AG09309 (cell line): ENCODE data around the gene APAF1.
"Not testable (repeated sequence)": the region's sequence is repeated elsewhere in the genome, so short reads cannot be mapped to it uniquely, and the experiment has no call there.

Source experiments
- DNase-seq: peaks from one replicate; pipeline ENCODE4 v3.0.0-alpha.2; 2010; ENCODE audit warnings: low read depth
- H3K4me3 ChIP-seq: 2 replicates; pipeline ENCODE4 v1.5.1; 2011; ENCODE audit warnings: mild to moderate bottlenecking, low read depth, low read length, moderate library complexity; ENCODE audit not compliant: control insufficient read depth
- CTCF ChIP-seq: IDR thresholded peaks from 2 replicates; pipeline ENCODE4 v1.5.1; 2011; ENCODE audit warnings: mild to moderate bottlenecking, low read depth, low read length, inconsistent platforms; ENCODE audit not compliant: insufficient read depth, control insufficient read depth; ENCODE audit errors: missing control alignments

APAF1 gene, protein sequence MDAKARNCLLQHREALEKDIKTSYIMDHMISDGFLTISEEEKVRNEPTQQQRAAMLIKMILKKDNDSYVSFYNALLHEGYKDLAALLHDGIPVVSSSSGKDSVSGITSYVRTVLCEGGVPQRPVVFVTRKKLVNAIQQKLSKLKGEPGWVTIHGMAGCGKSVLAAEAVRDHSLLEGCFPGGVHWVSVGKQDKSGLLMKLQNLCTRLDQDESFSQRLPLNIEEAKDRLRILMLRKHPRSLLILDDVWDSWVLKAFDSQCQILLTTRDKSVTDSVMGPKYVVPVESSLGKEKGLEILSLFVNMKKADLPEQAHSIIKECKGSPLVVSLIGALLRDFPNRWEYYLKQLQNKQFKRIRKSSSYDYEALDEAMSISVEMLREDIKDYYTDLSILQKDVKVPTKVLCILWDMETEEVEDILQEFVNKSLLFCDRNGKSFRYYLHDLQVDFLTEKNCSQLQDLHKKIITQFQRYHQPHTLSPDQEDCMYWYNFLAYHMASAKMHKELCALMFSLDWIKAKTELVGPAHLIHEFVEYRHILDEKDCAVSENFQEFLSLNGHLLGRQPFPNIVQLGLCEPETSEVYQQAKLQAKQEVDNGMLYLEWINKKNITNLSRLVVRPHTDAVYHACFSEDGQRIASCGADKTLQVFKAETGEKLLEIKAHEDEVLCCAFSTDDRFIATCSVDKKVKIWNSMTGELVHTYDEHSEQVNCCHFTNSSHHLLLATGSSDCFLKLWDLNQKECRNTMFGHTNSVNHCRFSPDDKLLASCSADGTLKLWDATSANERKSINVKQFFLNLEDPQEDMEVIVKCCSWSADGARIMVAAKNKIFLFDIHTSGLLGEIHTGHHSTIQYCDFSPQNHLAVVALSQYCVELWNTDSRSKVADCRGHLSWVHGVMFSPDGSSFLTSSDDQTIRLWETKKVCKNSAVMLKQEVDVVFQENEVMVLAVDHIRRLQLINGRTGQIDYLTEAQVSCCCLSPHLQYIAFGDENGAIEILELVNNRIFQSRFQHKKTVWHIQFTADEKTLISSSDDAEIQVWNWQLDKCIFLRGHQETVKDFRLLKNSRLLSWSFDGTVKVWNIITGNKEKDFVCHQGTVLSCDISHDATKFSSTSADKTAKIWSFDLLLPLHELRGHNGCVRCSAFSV (N-terminal part only)

DNA sequence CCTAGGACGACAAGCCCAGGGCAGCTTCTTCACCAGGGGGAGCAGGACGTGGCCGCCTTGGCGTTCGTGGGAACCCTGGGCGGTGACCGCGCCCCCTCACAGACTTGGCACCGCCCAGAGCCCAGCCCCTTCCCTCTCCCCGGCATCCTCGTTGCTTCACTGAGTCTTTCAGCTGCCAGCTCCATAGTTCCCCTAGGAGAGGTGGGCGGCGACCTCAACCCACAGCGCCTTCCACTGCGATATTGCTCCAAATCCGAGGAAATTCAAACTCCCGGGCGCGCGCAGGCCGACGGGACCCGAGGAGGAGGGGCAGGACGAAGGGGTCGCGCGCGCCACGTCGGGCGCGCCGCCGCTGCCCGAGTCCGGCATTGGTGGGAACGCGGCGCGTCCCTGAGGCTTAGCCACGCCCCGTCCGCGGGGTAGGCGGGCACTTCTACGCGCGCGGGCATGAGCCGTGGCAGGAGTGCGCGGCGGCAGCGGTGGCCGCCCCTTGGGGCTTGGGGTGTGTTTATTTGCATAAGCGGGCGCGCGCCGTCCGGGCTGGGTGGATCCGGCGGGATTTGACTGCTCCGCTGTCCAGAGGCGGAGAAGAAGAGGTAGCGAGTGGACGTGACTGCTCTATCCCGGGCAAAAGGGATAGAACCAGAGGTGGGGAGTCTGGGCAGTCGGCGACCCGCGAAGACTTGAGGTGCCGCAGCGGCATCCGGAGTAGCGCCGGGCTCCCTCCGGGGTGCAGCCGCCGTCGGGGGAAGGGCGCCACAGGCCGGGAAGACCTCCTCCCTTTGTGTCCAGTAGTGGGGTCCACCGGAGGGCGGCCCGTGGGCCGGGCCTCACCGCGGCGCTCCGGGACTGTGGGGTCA is at the start of gene APAF1, which contains the start of gene IKBIP:
Gene APAF1, plus strand, starts transcription at position 579 of the 860 bp plus-strand sequence. CDS start 3,070 bp downstream, outside the sequence.
Gene IKBIP, minus strand, starts transcription at position 77 of the 860 bp plus-strand sequence. CDS start 87 bp downstream, outside the sequence.
- H3K4me3 ChIP-seq: peak within 1 kb of the TSS; percentile 94
- DNase-seq: peak; percentile 77
- no peak for TF ChIP-seq CTCF

GRCh38 chr12:98597313-98597712 is 47.8 kb upstream of the APAF1 start:
- DNase-seq, H3K4me3 ChIP-seq: not testable (repeated sequence)

GRCh38 chr12:98601924-98602323 is 43.2 kb upstream of the APAF1 start:
- no peak for TF ChIP-seq CTCF
- no peak for DNase-seq
- no peak overlapping the region for H3K4me3 ChIP-seq

- H3K4me3 ChIP-seq: no peak overlapping the region
- no peak for TF ChIP-seq CTCF
- DNase-seq: no peak
Measured at GRCh38 chr12:98606359-98606988, 38.6 kb upstream of the APAF1 start.

- DNase-seq: no peak
- H3K4me3 ChIP-seq: no peak overlapping the region
- no peak for TF ChIP-seq CTCF
Measured at GRCh38 chr12:98610596-98610995, 34.5 kb upstream of the APAF1 start.

GRCh38 chr12:98612696-98613334 is 32.3 kb upstream of the APAF1 start:
- H3K4me3 ChIP-seq: no peak overlapping the region
- no peak for DNase-seq
- no peak for TF ChIP-seq CTCF
